Ovary (tissue), 3 donors: ENCODE data around the gene GHR.

Experiments
- CTCF ChIP-seq, 3 donors: fragments of 450-650 bp in 2 of 3; fragments of 200-600 bp in 1 of 3; IDR thresholded peaks; one replicate each; pipeline versions ENCODE4 v1.5.1 to v1.8.0; 2016 to 2022; ENCODE audit warnings: antibody characterized with exemption in 3 of 3, mild to moderate bottlenecking in 1 of 3
- POLR2A ChIP-seq: fragments of 450-650 bp; IDR thresholded peaks from one replicate; pipeline ENCODE4 v1.6.1; 2017; ENCODE audit warnings: antibody characterized with exemption, mild to moderate bottlenecking, moderate library complexity
- donor health status: DM: no; HTN: no; CAD: no.

DNA sequence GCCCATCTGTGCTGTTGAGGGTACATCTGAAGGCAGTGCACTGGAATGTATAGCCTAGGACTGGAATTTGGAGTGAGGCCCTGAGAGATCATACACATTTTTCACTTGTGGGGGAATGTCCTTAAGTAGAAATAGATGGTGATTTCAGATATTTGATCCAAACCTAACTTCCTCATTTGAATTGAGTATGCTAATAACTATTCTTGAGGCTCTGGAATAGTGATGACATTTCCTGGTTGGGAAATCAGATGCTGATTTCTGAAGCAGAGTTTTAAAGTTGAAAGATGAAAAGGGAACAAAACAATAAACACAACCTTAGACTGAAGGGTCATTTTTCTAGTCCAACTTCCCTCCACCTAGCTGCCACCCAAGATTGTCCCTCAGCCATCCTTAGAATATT lies 170.4 kb downstream of the GHR start:
- TF ChIP-seq CTCF (IDR thresholded peaks at IDR 0.05) (no peak), POLR2A (no peak)
